ENCODE results near the gene HDAC4. TPM values are rescaled to one million over a fixed set of nuclear protein-coding genes. Genes with fewer than 3 reads are reported as not detected.

The HDAC4 gene
- total RNA-seq, 4 donors from 2014 or later = 51.4 to 107 (median 70.8) TPM

GRCh38 chr2:239394978-239395377 lies 5.8 kb downstream of the HDAC4 start:
- Histone ChIP-seq H3K36me3 (no peaks in the 10 kb centered on the region), H3K27me3 (no peaks in the 10 kb centered on the region), H3K4me1 (peaks cover 40% of the 10 kb centered on the region), H3K27ac (no peak overlapping the region), H3K4me3 (no peak overlapping the region), H3K9me3 (no peaks in the 10 kb centered on the region)
- no peak for DNase-seq (ENCODE audit: low spot score in 2 of 2)
- TF ChIP-seq CTCF (IDR thresholded peaks at IDR 0.05) = no peak
- TF ChIP-seq POLR2AphosphoS5 (IDR thresholded peaks at IDR 0.05) = no peak
- TF ChIP-seq POLR2A (IDR thresholded peaks at IDR 0.05) = no peak
- TF ChIP-seq EP300 (IDR thresholded peaks at IDR 0.05) = no peak
- WGBS = 92% methylated on average over 1 of the region's 1 CpG

GRCh38 chr2:239394346-239394945 lies 6.4 kb downstream of the HDAC4 start:
- DNase-seq (ENCODE audit: low spot score in 2 of 2) = peak in 1 of 2 donors; percentile 35
- Histone ChIP-seq H3K4me1 (peaks cover 36% of the 10 kb centered on the region), H3K27ac (no peak overlapping the region)

GRCh38 chr2:239393941-239394340 lies 6.9 kb downstream of the HDAC4 start:
- Histone ChIP-seq H3K4me3 (no peak overlapping the region), H3K9me3 (no peaks in the 10 kb centered on the region), H3K36me3 (peaks cover 3% of the 10 kb centered on the region), H3K4me1 (peaks cover 31% of the 10 kb centered on the region), H3K27ac (no peak overlapping the region), H3K27me3 (no peaks in the 10 kb centered on the region)
- DNase-seq (ENCODE audit: low spot score in 2 of 2) = no peak
- 83% methylated on average over 3 of the region's 3 CpGs for WGBS
- no peak for TF ChIP-seq CTCF (IDR thresholded peaks at IDR 0.05)
- no peak for TF ChIP-seq POLR2A (IDR thresholded peaks at IDR 0.05)

More at GRCh38 chr2:239394346-239394945, 6.4 kb downstream of the HDAC4 start:
- Histone ChIP-seq H3K36me3 (no peaks in the 10 kb centered on the region), H3K4me3 (no peak overlapping the region), H3K9me3 (no peaks in the 10 kb centered on the region), H3K27me3 (no peaks in the 10 kb centered on the region)
- WGBS = 87% methylated on average over 11 of the region's 11 CpGs
- TF ChIP-seq EP300 (IDR thresholded peaks at IDR 0.05) = no peak
- no peak for TF ChIP-seq POLR2A (IDR thresholded peaks at IDR 0.05)
- no peak for TF ChIP-seq CTCF (IDR thresholded peaks at IDR 0.05)
- TF ChIP-seq POLR2AphosphoS5 (IDR thresholded peaks at IDR 0.05) = no peak

- Histone ChIP-seq H3K36me3 (peaks cover 8% of the 10 kb centered on the region), H3K9me3 (no peaks in the 10 kb centered on the region), H3K4me3 (no peak overlapping the region), H3K27me3 (no peaks in the 10 kb centered on the region), H3K4me1 (peaks cover 26% of the 10 kb centered on the region), H3K27ac (no peak overlapping the region)
- DNase-seq (ENCODE audit: low spot score in 2 of 2) = peak in 1 of 2 donors; percentile 79
- WGBS = 42% methylated on average over 7 of the region's 7 CpGs
- no peak for TF ChIP-seq POLR2A (IDR thresholded peaks at IDR 0.05)
- no peak for TF ChIP-seq EP300 (IDR thresholded peaks at IDR 0.05)
- no peak for TF ChIP-seq CTCF (IDR thresholded peaks at IDR 0.05)
- no peak for TF ChIP-seq POLR2AphosphoS5 (IDR thresholded peaks at IDR 0.05)
These were observed 7.4 kb downstream of the HDAC4 start for GRCh38 chr2:239393388-239393940.

- Histone ChIP-seq H3K27ac (no peak overlapping the region), H3K9me3 (no peaks in the 10 kb centered on the region), H3K4me1 (peaks cover 24% of the 10 kb centered on the region), H3K4me3 (no peak overlapping the region), H3K27me3 (no peaks in the 10 kb centered on the region), H3K36me3 (peaks cover 14% of the 10 kb centered on the region)
- 97% methylated on average over 7 of the region's 14 CpGs for WGBS
- TF ChIP-seq POLR2A (IDR thresholded peaks at IDR 0.05) (no peak), POLR2AphosphoS5 (IDR thresholded peaks at IDR 0.05) (no peak), CTCF (IDR thresholded peaks at IDR 0.05) (no peak), EP300 (IDR thresholded peaks at IDR 0.05) (no peak)
- DNase-seq (ENCODE audit: low spot score in 2 of 2) = peak in 1 of 2 donors; percentile 55
These were observed 8.0 kb downstream of the HDAC4 start for GRCh38 chr2:239392688-239393387.
